NCI-H1417 treated with DMSO at 0.1 percent for 48 hours (cell line): ENCODE data around the gene CCDC83.
"Not testable (repeated sequence)": the region's sequence is repeated elsewhere in the genome, so short reads cannot be mapped to it uniquely, and the experiment has no call there.

ENCODE experiments used
- DNase-seq: peaks from one replicate; lab custom pipeline; 2025; lab: John Stamatoyannopoulos, UW

CCDC83 gene

GRCh38 chr11:85835729-85836128 is 19.5 kb upstream of the CCDC83 start:
- DNase-seq = no peak

GRCh38 chr11:85840932-85841331 is 14.3 kb upstream of the CCDC83 start:
- not testable (repeated sequence) for DNase-seq

GRCh38 chr11:85843929-85844328 is 11.3 kb upstream of the CCDC83 start:
- DNase-seq = no peak

- DNase-seq = no peak
Measured at GRCh38 chr11:85844439-85845123, 10.6 kb upstream of the CCDC83 start.

- no peak for DNase-seq
Measured at GRCh38 chr11:85845124-85845631, 10.0 kb upstream of the CCDC83 start.

- DNase-seq = no peak
Measured at GRCh38 chr11:85847436-85847835, 7.7 kb upstream of the CCDC83 start.

GRCh38 chr11:85848006-85848405 is 7.2 kb upstream of the CCDC83 start:
- no peak for DNase-seq

- DNase-seq = no peak
Measured at GRCh38 chr11:85848556-85848955, 6.6 kb upstream of the CCDC83 start.

- DNase-seq = not testable (repeated sequence)
Measured at GRCh38 chr11:85852754-85853153, 2.4 kb upstream of the CCDC83 start.

GRCh38 chr11:85853541-85853940 is 1.6 kb upstream of the CCDC83 start:
- DNase-seq = not testable (repeated sequence)

- no peak for DNase-seq
Measured at GRCh38 chr11:85854212-85854556, 999 bp upstream of the CCDC83 start.

- DNase-seq = peak; percentile 78
Measured at GRCh38 chr11:85854557-85855340, 434 bp upstream of the CCDC83 start.

GRCh38 chr11:85857098-85857497 is 1.9 kb downstream of the CCDC83 start:
- DNase-seq = no peak

- DNase-seq = not testable (repeated sequence)
Measured at GRCh38 chr11:85859541-85859940, 4.4 kb downstream of the CCDC83 start.

GRCh38 chr11:85863855-85864254 is 8.7 kb downstream of the CCDC83 start:
- DNase-seq = no peak

- DNase-seq = no peak
Measured at GRCh38 chr11:85866137-85866827, 11.1 kb downstream of the CCDC83 start.

GRCh38 chr11:85867751-85868150 is 12.6 kb downstream of the CCDC83 start:
- DNase-seq = no peak

- no peak for DNase-seq
Measured at GRCh38 chr11:85869781-85870180, 14.6 kb downstream of the CCDC83 start.

GRCh38 chr11:85874265-85874664 is 19.1 kb downstream of the CCDC83 start:
- no peak for DNase-seq

- DNase-seq = no peak
Measured at GRCh38 chr11:85875505-85875904, 20.3 kb downstream of the CCDC83 start.

GRCh38 chr11:85884581-85885021 is 29.4 kb downstream of the CCDC83 start:
- DNase-seq = no peak
